NCI-H69 (cell line): ENCODE data around the gene RTP5.

Experiments
- DNase-seq: peaks from one replicate; lab custom pipeline; 2025; lab: John Stamatoyannopoulos, UW

The RTP5 gene

DNA sequence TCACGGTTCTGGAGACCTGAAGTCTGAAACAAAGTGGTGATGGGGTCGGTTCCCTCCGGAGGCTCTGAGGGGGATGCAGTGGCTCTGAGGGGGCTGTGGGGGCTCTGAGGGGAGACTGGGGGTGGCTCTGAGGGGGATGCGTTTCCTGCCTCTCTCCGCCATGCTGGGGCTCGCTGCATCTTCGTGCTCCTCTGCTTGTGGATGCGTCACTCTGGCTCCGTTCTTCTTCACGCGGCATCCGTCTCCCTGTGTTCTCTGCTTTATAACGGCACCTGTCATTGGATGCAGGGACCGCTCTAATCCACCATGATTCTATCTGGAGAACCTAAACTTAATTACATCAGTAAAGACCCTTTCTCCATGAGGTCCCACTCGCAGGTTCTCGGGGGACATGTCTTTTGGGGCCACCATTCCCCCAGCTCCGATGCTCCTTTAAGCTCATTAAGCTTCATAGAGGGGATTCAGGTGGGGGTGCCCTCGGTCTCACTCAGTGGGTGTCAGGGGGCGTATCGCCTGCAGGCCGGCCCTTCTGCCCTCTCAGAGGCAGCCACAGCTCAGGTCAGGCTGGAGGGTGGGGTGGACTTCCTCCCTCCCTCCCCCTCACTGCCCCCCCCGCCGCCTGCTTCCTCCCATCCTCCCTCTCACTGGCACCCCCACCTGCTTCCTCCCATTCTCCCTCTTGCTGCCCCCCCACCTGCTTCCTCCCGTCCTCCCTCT lies 18.4 kb downstream of the RTP5 start:
- no peak for DNase-seq

DNA sequence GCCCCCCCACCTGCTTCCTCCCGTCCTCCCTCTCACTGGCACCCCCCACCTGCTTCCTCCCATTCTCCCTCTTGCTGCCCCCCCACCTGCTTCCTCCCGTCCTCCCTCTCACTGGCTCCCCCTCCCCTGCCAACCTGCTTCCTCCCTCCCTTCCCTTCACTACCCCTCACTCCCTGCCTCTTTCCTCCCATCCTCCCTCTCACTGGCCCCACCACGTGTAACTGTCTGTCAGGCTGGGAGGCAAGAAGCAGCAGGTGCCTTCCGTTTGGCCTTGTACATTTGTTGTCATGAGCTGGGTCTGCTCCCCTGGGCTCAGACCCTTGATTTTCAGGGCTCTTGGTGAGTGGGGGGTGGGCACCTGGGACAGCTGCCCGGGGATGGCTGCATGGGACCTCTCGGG lies 19.1 kb downstream of the RTP5 start:
- peak; percentile 4 for DNase-seq

DNA sequence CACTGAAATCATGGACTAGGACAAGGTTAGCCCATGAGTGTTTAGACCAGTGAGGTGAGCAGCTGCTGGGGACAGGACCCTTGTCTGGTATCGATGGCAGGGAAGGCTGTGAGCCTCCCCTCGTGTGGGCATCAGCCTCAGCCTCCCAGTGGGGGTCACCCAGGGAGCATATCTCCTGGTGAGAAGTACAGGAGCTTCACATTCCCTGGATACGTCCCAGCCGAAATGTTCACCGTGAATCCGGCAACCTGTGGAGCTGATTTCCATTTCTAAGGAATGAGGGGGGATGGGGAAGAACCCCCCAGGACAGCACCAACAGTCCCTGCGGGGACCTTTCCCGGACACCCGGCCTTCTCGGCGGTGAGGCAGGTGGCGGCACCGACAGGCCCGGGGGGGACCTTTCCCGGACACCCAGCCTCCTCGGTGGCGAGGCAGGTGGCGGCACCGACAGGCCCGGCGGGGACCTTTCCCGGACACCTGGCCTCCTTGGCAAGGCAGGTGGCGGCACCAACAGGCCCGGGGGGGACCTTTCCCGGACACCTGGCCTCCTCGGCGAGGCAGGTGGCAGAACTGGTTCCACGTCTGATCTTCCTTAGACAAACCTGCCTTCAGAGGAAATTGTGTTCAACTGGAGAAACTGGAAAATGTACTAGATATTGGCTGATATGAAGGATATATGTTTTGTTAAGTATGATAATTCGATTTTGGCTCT lies 21.2 kb downstream of the RTP5 start:
- no peak for DNase-seq

DNA sequence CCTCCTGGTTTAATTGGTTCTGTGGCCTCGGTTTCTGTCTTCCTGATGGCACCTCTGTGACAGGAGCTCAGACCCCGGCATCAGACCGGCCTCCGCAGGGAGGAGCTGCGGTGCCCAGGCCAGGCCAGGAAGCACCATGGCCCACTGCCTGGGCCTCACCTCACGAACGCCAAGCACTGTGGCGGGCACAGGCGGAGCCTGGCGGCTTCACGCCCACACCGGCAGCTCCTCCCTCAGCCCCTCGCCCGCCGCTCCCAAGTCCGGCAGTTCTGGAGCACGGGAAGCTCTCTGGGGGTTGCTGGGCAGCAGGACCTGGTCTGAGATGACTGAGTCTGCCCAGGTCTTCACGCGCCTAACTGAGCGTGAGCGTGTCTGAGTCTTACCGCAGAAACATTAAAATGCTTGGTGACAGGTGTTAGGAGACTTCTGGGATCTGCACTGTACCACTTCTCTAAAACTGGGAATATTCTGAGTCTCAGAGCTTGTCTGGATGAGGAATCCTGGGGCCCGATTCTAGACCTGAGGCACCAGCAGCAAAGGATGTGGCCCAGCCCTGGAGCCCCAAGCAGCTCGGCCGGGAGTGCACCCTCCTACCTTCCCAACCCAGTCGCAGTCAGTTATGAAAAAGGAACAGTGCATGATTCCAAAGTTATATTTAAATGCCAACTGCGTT lies 21.9 kb downstream of the RTP5 start:
- DNase-seq: peak; percentile 50

DNA sequence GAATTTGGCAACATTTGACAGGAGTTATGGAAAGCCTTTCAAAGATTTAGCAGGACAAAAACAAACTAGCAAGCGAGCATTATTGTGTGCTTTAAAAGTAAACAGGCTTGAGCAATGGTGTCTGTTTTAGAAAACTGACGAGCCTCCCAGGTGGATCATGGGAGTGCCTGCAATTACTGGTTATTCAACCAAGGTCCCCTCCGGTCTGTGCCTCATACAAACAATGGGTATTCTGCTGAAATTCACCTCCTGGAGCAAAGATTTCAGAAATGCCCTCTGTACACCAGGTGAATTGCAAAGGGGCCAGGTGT lies 22.4 kb downstream of the RTP5 start:
- peak; percentile 51 for DNase-seq

DNA sequence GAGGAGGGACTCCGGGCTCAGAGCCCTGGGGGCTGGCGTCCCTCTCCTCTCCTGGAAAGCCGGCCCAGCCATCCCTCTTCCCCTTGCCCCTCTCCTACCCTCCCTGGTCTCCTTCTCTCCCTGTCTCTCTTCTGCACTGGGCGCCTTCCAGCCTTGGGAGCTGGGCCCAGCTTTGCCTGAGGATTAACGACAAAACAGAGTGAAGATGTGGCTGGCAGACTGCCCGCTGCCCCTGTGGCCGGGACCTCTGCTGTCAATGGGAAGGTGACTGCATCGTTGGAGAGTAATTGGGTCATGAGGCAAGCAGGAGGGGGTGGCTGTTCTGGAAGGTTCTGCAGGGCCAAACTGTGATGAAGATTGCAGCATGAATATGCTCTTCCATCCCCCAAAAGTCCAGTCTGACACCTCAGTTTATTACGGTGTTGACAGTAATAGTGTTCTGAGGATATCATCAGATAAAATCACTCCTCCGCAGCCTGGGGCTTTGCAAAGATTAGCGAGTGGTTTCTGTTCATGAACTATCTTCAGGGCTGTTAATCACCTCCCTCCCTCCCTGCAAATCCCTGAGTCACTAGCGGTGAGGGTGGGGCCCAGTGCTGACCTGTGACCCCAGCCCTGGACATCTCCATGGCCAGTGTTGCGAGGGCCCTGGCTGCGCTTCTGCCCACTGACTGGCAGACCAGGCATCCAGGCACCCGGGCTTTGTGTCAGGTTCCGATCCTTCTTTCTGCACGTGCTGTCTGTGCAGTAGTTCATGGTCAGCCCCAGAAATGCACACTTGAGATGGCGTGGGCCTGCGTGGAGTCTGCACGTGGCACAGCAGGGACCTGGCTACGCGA lies 23.0 kb downstream of the RTP5 start:
- DNase-seq: no peak

DNA sequence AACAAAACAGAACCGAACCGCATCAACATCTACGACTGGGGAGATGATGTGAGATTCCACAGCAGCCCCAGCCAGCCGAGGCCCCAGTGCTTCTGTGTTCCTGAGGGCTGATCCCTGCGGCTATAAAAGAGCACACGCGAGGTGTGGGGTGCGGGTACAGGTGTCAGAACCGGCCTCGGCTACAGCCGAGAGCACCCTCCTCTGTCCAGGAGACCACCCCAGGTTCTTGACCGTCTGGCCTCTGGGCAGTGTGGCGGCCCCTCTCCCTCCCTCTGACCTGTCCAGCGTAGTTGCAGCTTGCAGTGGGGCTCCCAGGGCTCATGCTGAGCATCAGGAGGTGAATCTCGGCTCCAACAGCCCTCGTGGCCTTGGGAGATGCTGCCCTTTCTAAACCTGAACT lies 23.7 kb downstream of the RTP5 start:
- no peak for DNase-seq

DNA sequence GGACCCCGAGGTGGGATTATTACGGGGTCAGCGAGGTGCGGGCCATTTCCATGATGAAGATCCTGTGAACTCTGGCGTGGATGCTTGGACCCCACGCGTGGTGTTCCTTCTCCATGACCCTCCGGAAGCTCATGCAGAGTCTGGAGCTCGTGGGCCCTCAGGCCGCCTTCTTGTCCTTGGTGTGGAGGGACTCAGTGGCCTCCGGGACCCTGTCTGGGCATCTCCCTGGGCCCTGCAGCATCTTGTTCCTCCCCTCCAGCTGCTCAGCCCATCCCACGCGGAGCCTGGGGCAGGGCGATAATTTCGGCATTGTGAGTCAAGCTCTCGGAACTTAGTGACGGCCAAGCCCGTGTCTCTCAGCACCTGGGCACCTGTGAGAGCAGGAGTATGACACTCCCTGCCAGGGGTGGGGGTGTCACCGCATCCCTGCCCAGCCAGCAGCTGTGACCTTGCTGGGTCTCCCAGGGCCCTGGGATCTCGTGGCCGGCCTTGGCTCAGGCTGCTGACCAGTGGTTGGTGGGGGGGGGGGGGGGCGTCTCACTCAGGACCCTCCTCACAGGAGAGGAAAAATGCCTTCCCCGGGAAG lies 24.6 kb downstream of the RTP5 start:
- no peak for DNase-seq

DNA sequence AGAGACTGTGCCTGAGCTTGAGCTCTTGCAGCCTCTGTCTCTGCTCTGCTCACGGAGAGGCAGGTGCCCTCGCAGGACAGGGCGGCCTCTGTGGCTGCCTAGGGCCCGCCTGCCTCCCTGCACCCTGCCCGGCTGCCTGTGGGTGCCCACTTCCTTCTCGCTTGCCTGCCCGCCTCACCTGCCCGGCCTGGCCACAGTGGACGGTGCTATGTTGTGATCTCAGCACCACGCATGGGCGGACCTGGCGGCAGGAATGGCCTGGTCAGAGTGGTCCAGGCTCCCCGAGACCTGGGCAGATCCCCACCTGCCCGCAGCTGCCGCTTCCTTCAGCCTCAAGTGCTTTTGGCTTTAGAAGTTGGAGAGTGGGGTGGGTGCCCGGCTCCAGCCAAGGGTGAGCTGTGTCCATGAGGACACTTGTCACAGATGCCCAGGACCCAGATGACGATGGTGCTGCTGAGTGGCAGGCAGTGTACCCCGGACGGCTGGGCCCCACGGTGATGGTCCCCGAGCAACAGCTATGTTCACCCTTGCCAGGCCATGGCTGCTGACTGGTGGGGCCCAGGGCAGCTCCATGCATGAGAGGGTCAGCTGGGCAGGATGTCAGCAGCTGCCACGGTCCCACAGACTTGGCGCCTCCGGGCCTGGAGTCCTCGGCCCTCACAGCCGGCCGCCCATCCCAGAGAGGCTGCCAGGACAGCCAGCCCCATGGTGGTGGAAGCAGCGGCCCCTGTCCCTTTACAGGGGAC lies 25.3 kb downstream of the RTP5 start:
- no peak for DNase-seq

DNA sequence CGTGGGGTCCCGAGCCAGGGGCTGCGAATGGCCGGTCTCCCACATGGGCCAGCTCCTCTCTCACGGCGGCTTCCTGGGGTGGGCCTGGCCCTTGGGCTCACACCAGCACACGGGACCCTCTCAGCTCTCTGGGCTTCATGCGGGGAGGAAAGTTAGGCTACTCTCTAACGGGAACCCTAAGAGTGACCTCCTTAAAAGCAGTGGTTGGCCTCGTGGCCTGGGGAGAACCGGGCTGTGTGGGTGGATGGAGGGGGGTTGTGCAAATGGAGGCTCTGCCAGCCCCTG lies 25.8 kb downstream of the RTP5 start:
- DNase-seq: no peak

DNA sequence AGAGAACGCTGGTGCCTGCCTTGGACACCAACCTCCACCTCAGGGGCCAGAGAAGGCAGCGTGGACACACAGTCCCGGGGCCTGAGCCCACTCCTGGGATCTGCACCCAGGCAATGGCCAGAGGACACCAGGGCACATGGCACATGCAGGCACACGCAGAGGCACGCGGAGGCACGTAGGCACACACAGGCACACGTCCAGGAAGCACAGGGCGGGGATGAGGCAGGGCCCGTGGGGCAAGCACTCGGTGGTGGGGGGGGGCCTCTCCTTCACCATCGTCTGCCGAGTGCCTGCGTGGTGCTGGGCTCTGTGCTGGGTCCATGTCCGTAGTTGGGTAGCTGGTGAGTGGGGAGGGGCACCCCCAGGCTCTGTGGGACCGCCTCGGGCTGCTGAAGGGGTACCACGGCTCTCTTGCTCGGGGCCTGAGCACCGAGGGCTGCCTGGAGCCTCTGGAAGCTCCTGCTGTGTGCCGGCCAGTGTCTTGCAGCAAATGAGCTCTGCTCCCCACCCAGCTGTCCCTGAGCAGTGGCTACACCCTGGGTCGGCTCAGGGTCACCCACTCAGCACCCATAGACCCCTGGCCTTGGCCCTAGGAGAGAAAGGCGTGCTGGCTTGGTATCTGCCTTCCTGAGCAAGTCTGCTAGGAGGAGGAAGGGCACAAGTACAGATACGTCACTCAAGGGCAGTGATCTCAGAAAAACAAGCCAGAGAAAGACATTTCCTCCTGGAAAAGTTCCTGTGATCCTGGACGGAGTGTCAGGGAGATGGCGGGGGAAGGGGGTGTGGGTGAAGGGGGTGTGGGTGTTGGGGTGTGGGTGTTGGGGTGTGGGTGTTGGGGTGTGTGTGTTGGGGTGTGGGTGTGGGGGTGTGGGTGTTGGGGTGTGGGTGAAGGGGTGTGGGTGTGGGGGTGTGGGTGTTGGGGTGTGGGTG lies 26.4 kb downstream of the RTP5 start:
- peak; percentile 2 for DNase-seq

DNA sequence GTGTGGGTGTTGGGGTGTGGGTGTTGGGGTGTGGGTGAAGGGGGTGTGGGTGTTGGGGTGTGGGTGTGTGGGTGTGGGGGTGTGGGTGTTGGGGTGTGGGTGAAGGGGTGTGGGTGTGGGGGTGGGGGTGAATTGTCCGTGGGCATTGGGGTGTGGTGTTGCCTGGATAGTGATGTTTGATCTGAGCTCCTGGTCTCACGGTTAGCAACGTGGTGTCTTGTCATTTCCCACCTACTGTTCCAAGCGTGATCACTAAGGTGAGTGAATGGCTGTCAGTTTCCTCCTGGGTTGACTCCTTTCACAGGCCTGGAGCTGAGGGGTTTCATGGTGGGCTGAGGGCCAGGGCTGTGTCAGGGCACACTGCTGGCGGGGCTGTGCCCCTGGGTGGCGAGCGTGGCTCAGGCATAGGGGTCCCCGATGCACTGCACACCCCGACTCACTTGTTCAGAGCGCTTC lies 27.2 kb downstream of the RTP5 start:
- DNase-seq: no peak

DNA sequence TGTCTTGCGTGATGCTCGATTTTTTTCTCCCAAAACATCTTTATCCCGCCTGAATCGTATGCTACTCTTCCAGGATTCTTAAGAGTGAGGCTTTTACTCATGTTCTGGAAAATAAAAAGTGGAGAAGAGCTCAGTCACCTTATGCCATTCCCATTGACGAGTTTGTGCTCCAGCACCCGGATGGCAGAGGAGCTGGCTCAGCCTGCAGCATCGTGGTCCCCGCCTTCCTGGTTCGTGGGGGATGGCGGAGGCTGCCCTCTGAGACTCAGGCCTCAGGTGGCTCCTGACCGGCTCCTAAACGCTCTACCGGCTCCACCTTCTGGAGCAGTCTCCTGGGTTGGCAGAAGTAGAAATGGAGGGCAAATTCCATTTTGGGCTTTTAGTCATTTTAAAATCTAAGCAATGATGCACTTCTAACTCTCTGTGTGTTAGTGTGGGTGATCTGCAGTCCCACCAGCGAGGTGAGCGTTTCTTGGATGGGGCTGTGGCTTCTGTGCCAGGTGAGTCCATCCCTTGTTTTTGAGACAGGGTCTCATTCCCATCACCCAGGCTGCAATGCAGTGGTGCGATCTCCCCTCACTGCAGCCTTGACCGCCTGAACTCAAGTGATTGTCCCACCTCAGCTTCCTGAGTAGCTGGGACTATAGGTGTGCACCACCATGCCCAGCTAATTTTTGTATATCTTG lies 27.8 kb downstream of the RTP5 start:
- DNase-seq: no peak

DNA sequence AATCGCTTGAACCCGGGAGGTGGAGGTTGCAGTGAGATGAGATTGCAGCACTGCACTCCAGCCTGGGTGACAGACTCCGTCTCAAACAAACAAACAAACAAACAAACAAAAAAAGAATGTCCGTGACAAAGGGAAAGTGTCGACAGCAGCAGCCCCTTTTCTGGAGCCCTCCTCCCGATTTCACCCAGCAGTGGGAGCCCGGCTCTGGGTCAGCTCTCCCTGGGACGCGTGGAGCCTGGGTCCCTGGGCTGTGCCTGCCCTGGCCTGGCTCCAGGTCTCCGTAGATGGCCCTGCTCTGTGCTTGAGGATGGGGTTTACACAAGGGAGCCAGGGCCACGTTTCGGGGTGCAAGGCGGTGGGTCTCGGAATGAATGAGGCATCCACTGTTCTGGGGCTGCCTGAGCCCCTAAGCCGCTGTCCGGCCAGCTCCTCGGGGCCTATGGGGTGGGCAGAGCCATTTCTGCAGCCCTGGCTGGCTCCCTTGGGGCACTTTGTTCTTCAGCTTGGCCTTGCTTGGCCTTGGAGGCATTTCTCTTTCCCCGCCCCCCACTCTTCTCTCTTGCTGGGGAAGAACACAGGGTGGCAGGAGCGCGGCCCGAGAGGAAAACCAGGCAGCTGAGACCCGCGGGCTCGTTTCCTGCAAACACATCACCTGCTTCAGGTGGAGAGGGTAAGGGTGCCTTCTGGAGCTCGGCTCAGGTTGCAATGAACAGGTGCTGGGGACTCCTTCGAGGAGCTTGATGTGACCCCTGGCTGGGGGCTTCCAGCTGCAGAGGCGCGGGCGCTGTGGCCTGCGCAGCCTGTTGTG lies 29.1 kb downstream of the RTP5 start:
- DNase-seq: peak; percentile 8

DNA sequence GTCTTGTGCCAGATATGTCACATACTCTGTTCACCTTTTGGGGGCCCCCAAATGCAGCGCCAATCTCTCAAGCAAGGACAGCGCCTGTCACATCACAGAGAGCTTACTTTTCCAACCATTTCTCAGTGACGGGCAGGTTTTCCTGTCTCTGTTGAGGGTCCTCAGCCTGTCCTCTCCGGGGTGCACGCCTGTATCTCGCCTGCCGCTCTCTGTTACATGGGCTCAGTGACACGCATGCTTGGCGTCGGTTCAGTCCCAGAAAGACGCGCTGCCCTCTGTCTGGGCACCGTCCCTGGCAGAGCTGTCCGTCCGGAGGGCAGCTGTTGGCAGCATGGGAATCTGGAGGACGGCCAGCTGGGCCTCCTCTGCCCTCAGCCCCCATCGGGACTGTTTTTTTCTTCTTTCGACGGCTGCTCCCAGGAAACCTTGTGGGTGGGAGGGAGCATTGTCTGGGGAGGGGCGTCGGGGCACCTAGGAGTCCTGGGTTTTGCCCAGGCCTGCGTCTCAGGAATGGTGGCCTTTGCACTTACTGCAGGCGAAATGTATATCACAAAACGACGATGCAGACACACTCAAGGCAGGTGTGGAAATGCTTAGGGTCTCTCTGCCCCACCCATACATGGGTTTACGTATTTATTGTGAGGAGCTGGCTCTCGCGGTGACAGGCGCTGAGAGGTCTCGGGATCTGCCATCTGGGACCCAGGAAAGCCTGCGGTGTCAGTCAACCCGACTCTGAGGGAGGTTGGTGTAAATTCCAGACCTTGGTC lies 30.9 kb downstream of the RTP5 start:
- no peak for DNase-seq

DNA sequence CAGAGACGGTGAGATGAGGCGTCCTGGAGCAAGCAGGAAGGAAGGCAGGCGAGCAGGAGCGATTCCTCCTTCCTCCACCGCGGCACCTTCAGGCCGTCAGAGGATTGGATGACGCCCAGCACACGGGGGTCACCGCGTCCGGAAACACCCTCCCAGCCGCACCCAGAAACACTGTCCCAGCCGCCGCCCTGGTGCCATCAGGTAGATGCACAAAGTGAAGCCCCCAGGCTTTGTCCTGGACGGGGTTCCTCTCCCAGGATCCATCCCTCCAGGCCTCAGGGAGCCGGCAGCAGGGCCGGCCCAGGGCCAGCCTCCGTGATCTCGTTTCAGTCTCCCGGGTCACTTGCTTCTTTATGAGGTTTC lies 31.5 kb downstream of the RTP5 start:
- no peak for DNase-seq

DNA sequence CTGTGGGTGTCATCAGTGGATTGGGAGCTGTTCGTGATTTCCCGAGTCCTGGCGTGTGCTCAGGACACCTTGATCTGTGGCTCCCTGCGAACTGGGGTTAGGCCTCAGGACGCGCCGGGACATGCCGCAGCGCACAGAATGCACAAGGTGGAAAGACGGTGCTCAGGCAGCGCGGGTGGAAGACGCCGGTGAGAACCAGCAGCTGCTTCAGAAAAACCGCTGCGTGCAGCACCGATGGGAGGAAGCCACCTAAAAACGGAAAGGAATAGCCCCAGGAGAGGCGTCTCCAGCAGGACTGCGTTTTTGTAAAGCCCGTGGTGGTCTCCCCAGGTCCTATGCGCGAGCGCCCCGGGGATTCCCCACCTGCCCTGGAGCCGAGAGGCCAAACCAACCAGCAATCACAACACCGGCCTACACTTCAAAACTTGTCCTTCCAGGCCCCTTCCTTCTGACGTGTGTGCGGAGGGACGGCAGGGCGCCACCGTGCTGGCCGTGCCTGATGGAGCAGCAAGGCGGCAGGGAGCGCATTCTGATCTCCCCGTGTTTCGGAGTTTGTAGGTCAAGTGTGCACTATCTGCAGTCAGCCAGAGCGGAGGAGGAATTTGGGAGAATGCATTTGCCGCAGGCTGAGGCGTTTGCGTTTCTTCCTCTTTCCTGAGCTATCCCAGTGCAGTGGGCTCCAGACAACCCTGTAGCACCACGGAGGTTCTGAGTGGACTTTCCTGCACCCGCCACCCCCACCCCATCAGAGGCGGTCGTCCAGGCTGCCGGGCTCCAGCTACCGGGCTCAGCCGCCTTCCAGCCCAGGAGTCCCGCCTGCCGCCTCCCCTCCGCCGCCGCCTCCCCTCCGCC lies 32.2 kb downstream of the RTP5 start:
- no peak for DNase-seq
